Left ventricle myocardium inferior (tissue), 1 donor: Measurements from ENCODE around the gene ACVR1. TPM values are rescaled to one million over a fixed set of nuclear protein-coding genes. Genes with fewer than 3 reads are reported as not detected.

Experiments
- DNase-seq: peaks from one replicate; pipeline ENCODE4 v3.0.0-alpha.2; 2020
- H3K27ac ChIP-seq: fragments of 200-600 bp; replicated peaks from 2 replicates; pipeline ENCODE4 v1.8.0; 2021
- H3K27me3 ChIP-seq: fragments of 200-600 bp; 2 replicates; pipeline ENCODE4 v1.8.0; 2021; ENCODE audit warnings: low read depth
- H3K36me3 ChIP-seq: fragments of 200-600 bp; 2 replicates; pipeline ENCODE4 v1.8.0; 2021
- H3K4me1 ChIP-seq: fragments of 200-600 bp; 2 replicates; pipeline ENCODE4 v1.8.0; 2021
- H3K4me3 ChIP-seq: fragments of 200-600 bp; 2 replicates; pipeline ENCODE4 v1.8.0; 2021; ENCODE audit warnings: mild to moderate bottlenecking, moderate library complexity
- H3K9me3 ChIP-seq: fragments of 200-600 bp; replicated peaks from 2 replicates; pipeline ENCODE4 v1.8.0; 2021
- intact Hi-C: fragments of 100-400 bp; cut with micrococcal nuclease; formaldehyde crosslinking; loops from one replicate; pipeline ENCODE4 v1.11.0; 2022
- total RNA-seq: library from RNA; stranded (reverse); fragmentation: NEBNext Ultra II Directional; extraction: Animal tissue kit (Norgen Biotek cat#: 25700); gene quantifications from one replicate; pipeline ENCODE4 v1.2.1, GENCODE V29; 2021
- TF ChIP-seq, protein P1 (sequence below): fragments of 200-600 bp; IDR thresholded peaks from 2 replicates; pipeline ENCODE4 v1.8.0; 2021; ENCODE audit warnings: antibody characterized with exemption, mild to moderate bottlenecking, borderline replicate concordance
- donor health status: DM: no; HTN: yes; CAD: no; lungs with severe emphysema.

Gene ACVR1
- total RNA-seq, 1 donor from 2014 or later, result 30.6 TPM

DNA sequence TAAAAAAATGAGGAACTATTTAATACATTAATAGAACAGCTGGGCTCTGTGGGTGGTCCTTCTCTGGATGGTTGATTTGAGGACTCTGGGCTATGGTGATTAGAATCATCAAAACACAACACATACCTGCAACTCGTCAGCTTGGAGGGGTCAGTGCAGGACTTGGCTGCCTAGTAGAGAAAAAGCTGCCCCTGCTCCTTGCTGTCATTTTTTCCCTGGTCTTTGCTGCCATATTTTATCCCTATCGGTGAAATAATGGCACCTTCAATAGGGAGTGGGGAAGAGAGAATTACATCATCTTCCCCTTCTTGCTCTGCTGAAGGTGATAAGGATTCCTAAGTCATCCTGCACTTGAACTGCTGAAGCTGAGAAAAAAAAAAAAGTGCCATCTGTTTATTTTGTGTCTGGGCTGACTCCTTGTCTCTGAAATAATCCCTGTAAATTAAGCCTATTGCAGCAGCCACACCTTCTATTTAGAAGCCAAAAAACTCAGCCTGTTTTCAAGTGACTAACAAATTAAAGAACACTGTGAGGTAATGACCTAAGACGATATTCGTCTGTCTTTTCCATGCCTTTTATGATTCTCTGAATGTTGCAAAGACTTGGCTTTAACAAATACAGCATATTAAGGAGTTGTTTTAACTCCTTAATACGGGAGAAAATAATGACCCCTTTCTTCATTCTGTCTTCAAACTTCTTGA lies 89.3 kb downstream of the ACVR1 start:
- TF ChIP-seq, protein P1, sequence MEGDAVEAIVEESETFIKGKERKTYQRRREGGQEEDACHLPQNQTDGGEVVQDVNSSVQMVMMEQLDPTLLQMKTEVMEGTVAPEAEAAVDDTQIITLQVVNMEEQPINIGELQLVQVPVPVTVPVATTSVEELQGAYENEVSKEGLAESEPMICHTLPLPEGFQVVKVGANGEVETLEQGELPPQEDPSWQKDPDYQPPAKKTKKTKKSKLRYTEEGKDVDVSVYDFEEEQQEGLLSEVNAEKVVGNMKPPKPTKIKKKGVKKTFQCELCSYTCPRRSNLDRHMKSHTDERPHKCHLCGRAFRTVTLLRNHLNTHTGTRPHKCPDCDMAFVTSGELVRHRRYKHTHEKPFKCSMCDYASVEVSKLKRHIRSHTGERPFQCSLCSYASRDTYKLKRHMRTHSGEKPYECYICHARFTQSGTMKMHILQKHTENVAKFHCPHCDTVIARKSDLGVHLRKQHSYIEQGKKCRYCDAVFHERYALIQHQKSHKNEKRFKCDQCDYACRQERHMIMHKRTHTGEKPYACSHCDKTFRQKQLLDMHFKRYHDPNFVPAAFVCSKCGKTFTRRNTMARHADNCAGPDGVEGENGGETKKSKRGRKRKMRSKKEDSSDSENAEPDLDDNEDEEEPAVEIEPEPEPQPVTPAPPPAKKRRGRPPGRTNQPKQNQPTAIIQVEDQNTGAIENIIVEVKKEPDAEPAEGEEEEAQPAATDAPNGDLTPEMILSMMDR, result no peak
- peaks cover 96% of the 10 kb centered on the region for H3K4me1 ChIP-seq

DNA sequence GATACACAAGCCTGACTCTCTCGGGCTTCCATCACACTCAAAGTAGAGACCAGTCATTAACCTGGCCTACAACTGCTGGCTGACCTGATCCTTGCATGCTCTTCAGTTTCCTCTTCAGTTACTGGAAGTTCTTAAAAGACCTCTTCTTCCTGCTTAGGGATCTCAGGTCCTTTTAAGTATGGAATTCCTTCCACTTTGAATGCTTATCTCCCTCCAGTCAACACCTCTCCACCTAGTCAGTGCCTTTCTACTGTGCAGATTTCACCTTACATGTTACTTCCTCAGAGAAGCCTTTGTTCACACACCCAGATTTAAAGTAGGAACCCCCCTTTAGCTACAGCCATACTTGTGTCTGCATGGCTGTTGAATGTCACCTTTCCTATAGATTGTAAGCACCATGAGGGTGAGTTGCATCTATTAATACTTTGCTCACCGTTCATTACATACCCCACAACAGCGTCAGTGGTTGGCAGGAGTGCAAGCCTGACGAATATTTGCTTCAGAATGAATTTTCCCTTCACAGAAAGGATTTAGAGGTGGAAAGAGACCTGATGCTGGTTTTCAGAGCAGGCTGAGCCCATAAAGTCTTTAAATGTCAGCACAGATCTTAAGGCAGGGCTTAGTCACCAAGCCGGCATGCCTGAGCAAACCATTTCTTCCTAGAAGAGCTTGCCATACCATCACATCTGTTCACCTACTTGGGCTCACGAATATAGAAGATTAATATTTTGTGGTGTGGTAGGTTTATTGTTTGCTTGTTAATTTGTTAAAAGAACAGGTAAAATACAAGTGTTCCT lies 90.1 kb downstream of the ACVR1 start:
- Histone ChIP-seq H3K4me1 (peaks cover 97% of the 10 kb centered on the region), H3K4me3 (no peak overlapping the region), H3K27ac (peak overlapping the region; percentile 84)

More for the DNA sequence above, 89.3 kb downstream of the ACVR1 start:
- H3K27ac ChIP-seq, result peak overlapping the region; percentile 31
- intact Hi-C loops, result loop anchor here (5.0 kb wide), 2 partner anchors 50 to 90 kb away; partner anchors contain the start of gene ACVR1
- no peak overlapping the region for H3K4me3 ChIP-seq
- H3K36me3 ChIP-seq, result no peaks in the 10 kb centered on the region
- no peaks in the 10 kb centered on the region for H3K9me3 ChIP-seq
- no peak for DNase-seq
- no peaks in the 10 kb centered on the region for H3K27me3 ChIP-seq

DNA sequence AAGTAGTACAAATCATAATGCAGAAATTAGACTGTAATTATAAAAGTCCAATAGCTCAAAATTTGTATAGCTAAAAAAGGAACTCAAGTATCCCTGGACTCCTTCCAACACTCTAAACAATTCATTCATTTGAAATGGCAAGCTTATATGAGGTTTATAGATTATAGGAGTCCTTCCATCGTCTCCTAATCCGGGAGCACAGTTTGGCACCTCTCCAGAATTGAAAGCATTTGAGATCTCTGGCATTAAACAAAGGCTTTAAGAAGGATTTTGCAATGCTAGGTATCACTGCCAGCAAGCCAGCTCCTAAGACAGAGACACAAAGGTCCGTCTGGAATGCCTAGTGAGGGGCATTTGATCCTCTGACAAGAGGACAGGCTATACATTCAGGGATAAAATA lies 90.9 kb downstream of the ACVR1 start:
- peak overlapping the region; percentile 84 for H3K27ac ChIP-seq
- H3K36me3 ChIP-seq, result peaks cover 3% of the 10 kb centered on the region
- H3K4me1 ChIP-seq, result peaks cover 89% of the 10 kb centered on the region
- H3K4me3 ChIP-seq, result peak overlapping the region; percentile 45
- intact Hi-C loops, result loop anchor here (5.0 kb wide), 2 partner anchors 52 to 92 kb away; partner anchors contain the start of gene ACVR1
- H3K27me3 ChIP-seq, result no peaks in the 10 kb centered on the region
- TF ChIP-seq, protein P1, result no peak
- H3K9me3 ChIP-seq, result no peaks in the 10 kb centered on the region
- no peak for DNase-seq

More for the DNA sequence above, 90.1 kb downstream of the ACVR1 start:
- DNase-seq, result no peak
- Histone ChIP-seq H3K36me3 (no peaks in the 10 kb centered on the region), H3K27me3 (no peaks in the 10 kb centered on the region), H3K9me3 (no peaks in the 10 kb centered on the region)
- TF ChIP-seq, protein P1, result no peak
- intact Hi-C loops, result loop anchor here (5.0 kb wide), 2 partner anchors 51 to 91 kb away; partner anchors contain the start of gene ACVR1

DNA sequence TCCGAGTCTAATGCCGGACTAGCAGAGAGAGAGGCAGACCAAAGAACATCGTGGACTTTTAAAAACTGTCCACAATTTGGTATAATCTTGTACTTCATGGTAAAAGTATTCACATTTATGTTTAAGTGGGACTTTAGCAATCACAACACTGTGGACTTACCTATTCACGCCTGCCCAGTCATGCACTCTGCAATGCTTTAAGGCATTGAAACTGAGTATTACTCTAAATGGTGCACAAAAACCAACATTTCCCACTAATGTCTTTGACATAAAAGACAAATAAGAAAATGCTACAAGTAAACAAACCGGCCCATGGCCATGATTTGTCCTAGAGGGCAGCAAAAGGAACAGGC lies 91.3 kb downstream of the ACVR1 start:
- DNase-seq, result no peak
- Histone ChIP-seq H3K9me3 (no peaks in the 10 kb centered on the region), H3K4me3 (peak overlapping the region; percentile 45), H3K27ac (peak overlapping the region; percentile 84), H3K27me3 (no peaks in the 10 kb centered on the region), H3K4me1 (peaks cover 85% of the 10 kb centered on the region), H3K36me3 (peaks cover 7% of the 10 kb centered on the region)
- TF ChIP-seq, protein P1, result no peak
- intact Hi-C loops, result loop anchor here (5.0 kb wide), 3 partner anchors 53 to 223 kb away; partner anchors contain the start of gene ACVR1

DNA sequence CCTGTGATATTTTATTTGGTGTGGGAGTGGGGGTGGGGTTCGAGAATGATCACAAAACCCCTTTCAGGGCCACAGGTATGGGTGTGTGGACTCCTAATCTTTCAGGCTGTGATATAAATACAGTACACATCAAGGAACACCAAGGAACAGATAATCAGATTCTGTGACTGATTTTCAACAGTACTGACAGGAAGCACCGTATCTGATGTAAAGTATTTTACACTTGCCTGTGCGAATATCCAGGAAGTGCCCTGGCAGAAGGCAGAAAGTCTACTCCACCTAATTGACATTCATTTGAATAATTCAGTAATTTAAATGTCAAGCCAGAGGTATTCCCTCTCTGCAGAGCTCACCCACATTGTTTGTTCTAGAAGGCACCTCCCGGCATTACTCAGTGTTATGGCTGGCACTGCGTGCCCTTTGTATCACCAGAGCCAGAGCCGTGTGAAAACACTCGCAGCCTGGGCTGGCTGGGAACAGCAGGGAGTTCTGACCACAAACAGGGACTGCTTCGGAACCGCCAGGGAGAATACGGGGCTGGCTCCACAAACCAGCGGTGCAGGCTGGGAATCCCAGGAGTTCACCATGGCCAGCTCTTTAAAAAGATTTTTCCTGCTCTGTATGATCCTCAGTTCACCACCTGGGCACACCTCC lies 91.8 kb downstream of the ACVR1 start:
- no peaks in the 10 kb centered on the region for H3K9me3 ChIP-seq
- peak overlapping the region; percentile 45 for H3K4me3 ChIP-seq
- TF ChIP-seq, protein P1, result no peak
- H3K27ac ChIP-seq, result peak overlapping the region; percentile 84
- H3K27me3 ChIP-seq, result no peaks in the 10 kb centered on the region
- DNase-seq, result peak; percentile 46
- H3K4me1 ChIP-seq, result peaks cover 80% of the 10 kb centered on the region
- H3K36me3 ChIP-seq, result peaks cover 11% of the 10 kb centered on the region
- intact Hi-C loops, result loop anchor here (5.0 kb wide), 1 partner anchor 223 kb away; no protein-coding TSS in a partner anchor
